ENCODE data around the gene CDKAL1. TPM values are rescaled to one million over a fixed set of nuclear protein-coding genes. Genes with fewer than 3 reads are reported as not detected.

Gene CDKAL1
- total and polyA plus RNA-seq, 4 donors, result 2.0 to 12.9 (median 6.7) TPM

GRCh38 chr6:20538131-20538662, 3.9 kb downstream of the CDKAL1 start:
- no peak overlapping the region for H3K4me3 ChIP-seq (ENCODE audit: low read depth in 1 of 3, low read length in 3 of 3)
- H3K4me1 ChIP-seq (ENCODE audit: control insufficient read depth in 4 of 4, insufficient read depth in 4 of 4, low read length in 3 of 4), result peaks cover 5 to 16% (median 11%) of the 10 kb centered on the region in 4 donors
- no peak overlapping the region for H3K9ac ChIP-seq (ENCODE audit: low read depth in 1 of 2, low read length in 2 of 2)
- no peak for DNase-seq (ENCODE audit: low spot score)
- no peak for TF ChIP-seq GABPA (IDR thresholded peaks at IDR 0.05 in 1 of 2, conservative IDR thresholded peaks at IDR 0.05 in 1 of 2)
- TF ChIP-seq RAD21 (IDR thresholded peaks at IDR 0.05), result no peak
- TF ChIP-seq FOXA1 (IDR thresholded peaks at IDR 0.05), result no peak
- TF ChIP-seq EGR1 (IDR thresholded peaks at IDR 0.05; ENCODE audit: low read depth in 2 of 2), result no peak
- no peak for TF ChIP-seq TAF1 (conservative IDR thresholded peaks at IDR 0.05)
- no peak for TF ChIP-seq ATF3 (IDR thresholded peaks at IDR 0.05)
- no peak for TF ChIP-seq JUND (IDR thresholded peaks at IDR 0.05)
- TF ChIP-seq HNF4A (conservative IDR thresholded peaks at IDR 0.05), result no peak
- TF ChIP-seq SP1 (IDR thresholded peaks at IDR 0.05), result no peak
- TF ChIP-seq MAX (IDR thresholded peaks at IDR 0.05), result no peak
- TF ChIP-seq, protein P1, sequence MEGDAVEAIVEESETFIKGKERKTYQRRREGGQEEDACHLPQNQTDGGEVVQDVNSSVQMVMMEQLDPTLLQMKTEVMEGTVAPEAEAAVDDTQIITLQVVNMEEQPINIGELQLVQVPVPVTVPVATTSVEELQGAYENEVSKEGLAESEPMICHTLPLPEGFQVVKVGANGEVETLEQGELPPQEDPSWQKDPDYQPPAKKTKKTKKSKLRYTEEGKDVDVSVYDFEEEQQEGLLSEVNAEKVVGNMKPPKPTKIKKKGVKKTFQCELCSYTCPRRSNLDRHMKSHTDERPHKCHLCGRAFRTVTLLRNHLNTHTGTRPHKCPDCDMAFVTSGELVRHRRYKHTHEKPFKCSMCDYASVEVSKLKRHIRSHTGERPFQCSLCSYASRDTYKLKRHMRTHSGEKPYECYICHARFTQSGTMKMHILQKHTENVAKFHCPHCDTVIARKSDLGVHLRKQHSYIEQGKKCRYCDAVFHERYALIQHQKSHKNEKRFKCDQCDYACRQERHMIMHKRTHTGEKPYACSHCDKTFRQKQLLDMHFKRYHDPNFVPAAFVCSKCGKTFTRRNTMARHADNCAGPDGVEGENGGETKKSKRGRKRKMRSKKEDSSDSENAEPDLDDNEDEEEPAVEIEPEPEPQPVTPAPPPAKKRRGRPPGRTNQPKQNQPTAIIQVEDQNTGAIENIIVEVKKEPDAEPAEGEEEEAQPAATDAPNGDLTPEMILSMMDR (IDR thresholded peaks at IDR 0.05; ENCODE audit: low read depth, low read length, missing input control), result no peak
- H3K36me3 ChIP-seq (ENCODE audit: control insufficient read depth in 4 of 4, insufficient read depth in 3 of 4, low read depth in 1 of 4, low read length in 3 of 4), result peaks cover 0 to 3% (median 1%) of the 10 kb centered on the region in 4 donors
- no peak overlapping the region for H3K27ac ChIP-seq (ENCODE audit: low read depth in 1 of 2, low read length in 2 of 2)
- 88% methylated on average over 1 of the region's 1 CpG for WGBS
- H3K27me3 ChIP-seq (ENCODE audit: control insufficient read depth in 4 of 4, insufficient read depth in 4 of 4, low read length in 3 of 4), result no peaks in the 10 kb centered on the region
- no peaks in the 10 kb centered on the region for H3K9me3 ChIP-seq (ENCODE audit: control insufficient read depth in 4 of 4, low read length in 3 of 4)

GRCh38 chr6:20538907-20539306, 4.7 kb downstream of the CDKAL1 start:
- H3K4me3 ChIP-seq (ENCODE audit: low read depth in 1 of 3, low read length in 3 of 3), result no peak overlapping the region
- TF ChIP-seq SP1 (IDR thresholded peaks at IDR 0.05) (no peak), FOXA2 (IDR thresholded peaks at IDR 0.05) (no peak), TAF1 (conservative IDR thresholded peaks at IDR 0.05) (no peak), HNF4G (IDR thresholded peaks at IDR 0.05) (no peak), ATF3 (IDR thresholded peaks at IDR 0.05) (no peak), FOXA1 (IDR thresholded peaks at IDR 0.05) (no peak), HNF4A (conservative IDR thresholded peaks at IDR 0.05) (no peak), YY1 (IDR thresholded peaks at IDR 0.05) (no peak)
- TF ChIP-seq, protein P1 (IDR thresholded peaks at IDR 0.05; ENCODE audit: low read depth, low read length, missing input control), result no peak
- H3K4me1 ChIP-seq (ENCODE audit: control insufficient read depth in 4 of 4, insufficient read depth in 4 of 4, low read length in 3 of 4), result peaks cover 5 to 17% (median 10%) of the 10 kb centered on the region in 4 donors
- no peak overlapping the region for H3K27ac ChIP-seq (ENCODE audit: low read depth in 1 of 2, low read length in 2 of 2)
- no peak for DNase-seq (ENCODE audit: low spot score)
- no peak overlapping the region for H3K9ac ChIP-seq (ENCODE audit: low read depth in 1 of 2, low read length in 2 of 2)
- peaks cover 0 to 3% (median 1%) of the 10 kb centered on the region in 4 donors for H3K36me3 ChIP-seq (ENCODE audit: control insufficient read depth in 4 of 4, insufficient read depth in 3 of 4, low read depth in 1 of 4, low read length in 3 of 4)
- H3K27me3 ChIP-seq (ENCODE audit: control insufficient read depth in 4 of 4, insufficient read depth in 4 of 4, low read length in 3 of 4), result no peaks in the 10 kb centered on the region
- 88% methylated on average over 4 of the region's 4 CpGs for WGBS
- H3K9me3 ChIP-seq (ENCODE audit: control insufficient read depth in 4 of 4, low read length in 3 of 4), result no peaks in the 10 kb centered on the region

Data from liver (tissue), 9 donors.